ENCODE data around the gene ENOX1. TPM values are rescaled to one million over a fixed set of nuclear protein-coding genes. Genes with fewer than 3 reads are reported as not detected.

ENOX1 gene
- total RNA-seq, 3 donors from 2014 or later (not counting 1 experiment from before 2014, with no cell fraction given) = not detected

GRCh38 chr13:43737392-43737923 lies 49.3 kb downstream of the ENOX1 start:
- Histone ChIP-seq H3K27ac (ENCODE audit: low read length) (no peak overlapping the region), H3K4me1 (ENCODE audit: control insufficient read depth, insufficient read depth, low read length) (no peaks in the 10 kb centered on the region), H3K36me3 (ENCODE audit: control insufficient read depth, insufficient read depth, low read length) (no peaks in the 10 kb centered on the region), H3K4me3 (ENCODE audit: low read length) (no peak overlapping the region), H3K9me3 (ENCODE audit: control insufficient read depth, insufficient read depth, low read length) (no peaks in the 10 kb centered on the region), H3K27me3 (ENCODE audit: control insufficient read depth, insufficient read depth, low read length) (no peaks in the 10 kb centered on the region)
- H3K4me1 Mint-ChIP-seq = no peaks in the 10 kb centered on the region
- H3K27ac Mint-ChIP-seq = no peak overlapping the region
- ATAC-seq (no peak), DNase-seq (no peak)
- intact Hi-C loops (cut with micrococcal nuclease) = no loop called here
- WGBS (ENCODE audit: insufficient coverage) = 84% methylated on average over 2 of the region's 3 CpGs
- peaks cover 0 to 2% of the 10 kb centered on the region in 2 donors for H3K27me3 Mint-ChIP-seq (ENCODE audit: low read depth in 2 of 2)
- H3K9me3 Mint-ChIP-seq = no peaks in the 10 kb centered on the region
- TF ChIP-seq CTCF (IDR thresholded peaks at IDR 0.05) = no peak
- H3K36me3 Mint-ChIP-seq = no peaks in the 10 kb centered on the region
- no peak overlapping the region for H3K4me3 Mint-ChIP-seq

DNA sequence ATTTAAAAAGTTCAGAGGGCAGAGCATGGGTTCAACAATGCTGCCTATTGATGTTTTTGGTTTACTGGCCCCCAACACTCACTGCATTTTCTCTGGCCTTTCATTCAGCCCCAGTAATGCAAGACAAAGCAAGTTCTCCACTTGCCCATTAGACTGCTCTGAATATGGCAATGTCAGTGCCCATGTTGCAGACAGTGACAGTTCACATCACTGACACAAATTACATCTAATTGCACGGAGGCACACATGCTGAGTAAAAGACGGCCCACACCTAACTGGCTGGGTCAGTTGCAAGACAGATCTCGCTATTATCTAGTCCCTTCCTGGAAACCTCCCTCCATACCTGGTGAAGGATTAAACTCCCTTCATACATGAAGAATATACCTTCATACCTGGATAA lies 54.0 kb downstream of the ENOX1 start:
- no peak for DNase-seq
- intact Hi-C loops (cut with micrococcal nuclease) = no loop called here
- Mint-ChIP-seq H3K27me3 (ENCODE audit: low read depth in 2 of 2) (peaks cover 3 to 15% of the 10 kb centered on the region in 2 donors), H3K4me1 (no peaks in the 10 kb centered on the region), H3K36me3 (no peaks in the 10 kb centered on the region), H3K4me3 (no peak overlapping the region), H3K9me3 (no peaks in the 10 kb centered on the region), H3K27ac (no peak overlapping the region)
- Histone ChIP-seq H3K4me3 (ENCODE audit: low read length) (no peak overlapping the region), H3K9me3 (ENCODE audit: control insufficient read depth, insufficient read depth, low read length) (no peaks in the 10 kb centered on the region), H3K36me3 (ENCODE audit: control insufficient read depth, insufficient read depth, low read length) (no peaks in the 10 kb centered on the region), H3K4me1 (ENCODE audit: control insufficient read depth, insufficient read depth, low read length) (no peaks in the 10 kb centered on the region), H3K27ac (ENCODE audit: low read length) (no peak overlapping the region), H3K27me3 (ENCODE audit: control insufficient read depth, insufficient read depth, low read length) (no peaks in the 10 kb centered on the region)
- TF ChIP-seq CTCF (IDR thresholded peaks at IDR 0.05) = no peak
- WGBS (ENCODE audit: insufficient coverage) = 85% methylated on average over 3 of the region's 3 CpGs
- no peak for ATAC-seq

- H3K4me3 Mint-ChIP-seq = no peak overlapping the region
- intact Hi-C loops (cut with micrococcal nuclease) = no loop called here
Observed at GRCh38 chr13:43731296-43731695, 55.5 kb downstream of the ENOX1 start.

More at GRCh38 chr13:43731296-43731695, 55.5 kb downstream of the ENOX1 start:
- Histone ChIP-seq H3K4me1 (ENCODE audit: control insufficient read depth, insufficient read depth, low read length) (no peaks in the 10 kb centered on the region), H3K36me3 (ENCODE audit: control insufficient read depth, insufficient read depth, low read length) (no peaks in the 10 kb centered on the region), H3K27ac (ENCODE audit: low read length) (no peak overlapping the region), H3K27me3 (ENCODE audit: control insufficient read depth, insufficient read depth, low read length) (no peaks in the 10 kb centered on the region), H3K9me3 (ENCODE audit: control insufficient read depth, insufficient read depth, low read length) (no peaks in the 10 kb centered on the region), H3K4me3 (ENCODE audit: low read length) (no peak overlapping the region)
- TF ChIP-seq CTCF (IDR thresholded peaks at IDR 0.05) = no peak
- no peak for DNase-seq
- Mint-ChIP-seq H3K9me3 (no peaks in the 10 kb centered on the region), H3K27ac (no peak overlapping the region), H3K27me3 (ENCODE audit: low read depth in 2 of 2) (peaks cover 3 to 15% of the 10 kb centered on the region in 2 donors), H3K4me1 (no peaks in the 10 kb centered on the region), H3K36me3 (no peaks in the 10 kb centered on the region)
- no peak for ATAC-seq
